ENCODE measurements around the gene TCF3.

The TCF3 gene

DNA sequence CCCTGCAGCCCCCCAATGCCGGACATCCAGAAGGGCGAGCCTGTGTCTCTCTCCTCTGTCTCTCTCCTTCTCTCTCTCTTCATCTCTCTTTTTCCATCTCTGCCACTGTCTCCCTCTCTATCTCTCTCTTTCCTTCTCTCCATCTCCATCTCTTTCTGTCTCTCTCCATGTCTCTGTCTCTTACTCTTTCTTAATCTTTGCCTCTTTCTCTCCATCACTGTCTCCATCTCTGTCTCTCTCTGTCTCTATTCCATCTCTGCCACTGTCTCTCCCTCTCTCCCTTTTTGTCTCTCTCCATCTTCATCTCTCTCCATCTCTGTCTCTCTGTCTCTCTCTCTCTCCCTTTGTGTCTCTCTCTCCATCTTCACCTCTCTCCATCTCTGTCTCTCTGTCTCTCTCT, 25.7 kb upstream of the TCF3 start:
- no peak for DNase-seq (ENCODE audit: low read depth)
- TF ChIP-seq, protein P1, sequence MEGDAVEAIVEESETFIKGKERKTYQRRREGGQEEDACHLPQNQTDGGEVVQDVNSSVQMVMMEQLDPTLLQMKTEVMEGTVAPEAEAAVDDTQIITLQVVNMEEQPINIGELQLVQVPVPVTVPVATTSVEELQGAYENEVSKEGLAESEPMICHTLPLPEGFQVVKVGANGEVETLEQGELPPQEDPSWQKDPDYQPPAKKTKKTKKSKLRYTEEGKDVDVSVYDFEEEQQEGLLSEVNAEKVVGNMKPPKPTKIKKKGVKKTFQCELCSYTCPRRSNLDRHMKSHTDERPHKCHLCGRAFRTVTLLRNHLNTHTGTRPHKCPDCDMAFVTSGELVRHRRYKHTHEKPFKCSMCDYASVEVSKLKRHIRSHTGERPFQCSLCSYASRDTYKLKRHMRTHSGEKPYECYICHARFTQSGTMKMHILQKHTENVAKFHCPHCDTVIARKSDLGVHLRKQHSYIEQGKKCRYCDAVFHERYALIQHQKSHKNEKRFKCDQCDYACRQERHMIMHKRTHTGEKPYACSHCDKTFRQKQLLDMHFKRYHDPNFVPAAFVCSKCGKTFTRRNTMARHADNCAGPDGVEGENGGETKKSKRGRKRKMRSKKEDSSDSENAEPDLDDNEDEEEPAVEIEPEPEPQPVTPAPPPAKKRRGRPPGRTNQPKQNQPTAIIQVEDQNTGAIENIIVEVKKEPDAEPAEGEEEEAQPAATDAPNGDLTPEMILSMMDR (IDR thresholded peaks at IDR 0.05; ENCODE audit: low read depth, low read length, missing control alignments): no peak
- no peak overlapping the region for H3K4me3 ChIP-seq (ENCODE audit: low read depth, low read length)

DNA sequence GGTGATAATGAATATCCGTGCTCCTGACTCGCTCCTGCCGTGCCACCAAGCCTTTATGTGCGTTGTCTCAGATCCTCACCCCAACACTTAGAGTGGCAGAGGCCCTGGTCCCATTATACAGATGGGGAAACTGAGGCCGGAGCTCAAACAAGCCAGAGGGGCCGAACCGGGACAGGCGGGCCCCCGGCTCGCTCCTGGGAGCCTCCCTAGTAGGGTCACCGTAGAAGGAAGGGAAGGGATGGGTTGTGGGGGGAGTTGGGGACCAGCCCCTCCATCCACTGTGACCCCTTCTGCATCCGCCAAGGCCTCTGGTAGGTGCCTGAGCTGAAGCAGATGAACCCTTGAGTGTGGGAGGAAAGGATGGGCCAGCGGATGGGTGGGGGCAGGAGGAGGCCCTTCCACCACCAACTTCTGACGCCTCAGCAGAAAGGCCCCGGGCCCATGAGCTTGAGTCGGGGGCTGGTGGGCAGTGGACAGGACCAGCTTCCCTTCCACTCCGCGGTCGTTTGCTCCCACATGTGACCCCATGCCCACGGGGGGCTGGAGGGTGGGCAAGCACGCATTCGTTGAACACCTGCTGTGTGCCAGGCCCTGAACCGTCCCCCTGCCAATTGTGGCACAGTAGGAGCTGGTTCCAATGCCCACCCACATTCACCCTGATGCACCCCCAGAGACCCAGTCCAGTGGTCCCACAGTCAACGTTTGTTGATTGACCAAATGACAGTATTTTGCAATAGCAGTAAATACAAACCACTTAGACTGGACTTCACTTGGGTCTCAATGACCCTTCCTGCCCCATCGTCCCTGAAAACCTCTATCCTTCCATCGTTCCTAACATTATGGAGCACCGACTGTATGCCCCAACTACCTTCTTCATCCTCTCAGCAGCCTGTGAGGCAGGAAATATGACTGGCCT, 24.2 kb upstream of the TCF3 start:
- DNase-seq (ENCODE audit: low read depth): no peak
- TF ChIP-seq, protein P1 (IDR thresholded peaks at IDR 0.05; ENCODE audit: low read depth, low read length, missing control alignments): no peak
- no peak overlapping the region for H3K4me3 ChIP-seq (ENCODE audit: low read depth, low read length)

DNA sequence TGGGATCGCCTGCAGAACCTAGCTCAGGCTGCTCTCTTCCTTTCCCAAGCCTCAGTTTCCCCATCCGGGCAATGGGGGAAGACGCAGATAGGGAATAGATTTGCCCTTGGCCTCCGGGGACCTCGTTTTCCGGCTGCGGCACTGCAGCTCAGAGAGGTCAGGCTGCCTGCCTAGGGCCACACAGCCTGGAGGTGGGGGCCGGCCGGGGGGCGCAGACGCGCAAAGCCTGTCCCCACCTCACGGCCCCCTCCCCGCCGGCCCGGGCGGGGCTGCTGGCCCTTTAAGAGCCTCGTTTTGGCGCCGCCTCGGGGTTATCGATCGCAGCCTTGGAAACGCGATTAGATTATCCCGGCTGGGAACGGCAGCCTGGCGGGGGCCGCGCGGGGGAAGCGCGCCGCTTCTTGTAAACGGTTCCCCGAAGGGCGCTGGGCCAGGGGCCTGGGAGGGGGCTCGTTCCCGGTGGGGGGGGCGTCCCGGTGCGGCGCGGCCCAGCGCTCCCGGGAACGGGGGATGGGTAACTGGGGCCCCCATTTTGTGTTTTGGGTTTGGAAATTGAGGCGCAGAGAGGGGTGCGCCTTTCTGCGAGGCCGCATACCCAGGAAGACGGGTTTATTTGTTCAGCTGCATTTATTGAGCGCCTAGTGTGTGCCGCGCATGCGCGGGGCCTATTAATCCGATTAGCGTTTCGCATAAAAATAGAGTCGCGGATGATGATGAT, 23.4 kb upstream of the TCF3 start:
- DNase-seq (ENCODE audit: low read depth): no peak
- H3K4me3 ChIP-seq (ENCODE audit: low read depth, low read length): no peak overlapping the region

DNA sequence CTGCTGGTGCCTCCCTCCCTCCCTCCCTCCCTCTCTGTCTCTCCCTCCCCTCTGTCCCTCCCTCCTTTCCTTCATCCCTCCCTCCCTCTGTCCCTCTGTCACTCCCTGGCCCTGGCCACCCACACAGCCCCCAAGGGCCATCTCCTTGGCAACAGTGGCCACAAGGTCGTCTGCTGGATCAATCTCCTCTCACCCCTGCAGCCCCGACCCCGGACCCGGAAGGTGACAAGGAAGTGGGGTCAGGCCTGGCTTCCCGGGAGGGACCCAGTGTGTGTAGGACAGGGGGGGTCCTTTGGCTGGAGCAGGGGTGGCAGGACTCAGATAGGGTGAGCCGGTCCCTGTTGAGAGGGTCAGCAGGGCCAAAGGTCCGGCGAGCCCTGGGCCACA, 21.9 kb upstream of the TCF3 start:
- no peak for DNase-seq (ENCODE audit: low read depth)
- TF ChIP-seq, protein P1 (IDR thresholded peaks at IDR 0.05; ENCODE audit: low read depth, low read length, missing control alignments): no peak
- no peak overlapping the region for H3K4me3 ChIP-seq (ENCODE audit: low read depth, low read length)

More for the DNA sequence above, 23.4 kb upstream of the TCF3 start:
- TF ChIP-seq, protein P1 (IDR thresholded peaks at IDR 0.05; ENCODE audit: low read depth, low read length, missing control alignments): no peak

DNA sequence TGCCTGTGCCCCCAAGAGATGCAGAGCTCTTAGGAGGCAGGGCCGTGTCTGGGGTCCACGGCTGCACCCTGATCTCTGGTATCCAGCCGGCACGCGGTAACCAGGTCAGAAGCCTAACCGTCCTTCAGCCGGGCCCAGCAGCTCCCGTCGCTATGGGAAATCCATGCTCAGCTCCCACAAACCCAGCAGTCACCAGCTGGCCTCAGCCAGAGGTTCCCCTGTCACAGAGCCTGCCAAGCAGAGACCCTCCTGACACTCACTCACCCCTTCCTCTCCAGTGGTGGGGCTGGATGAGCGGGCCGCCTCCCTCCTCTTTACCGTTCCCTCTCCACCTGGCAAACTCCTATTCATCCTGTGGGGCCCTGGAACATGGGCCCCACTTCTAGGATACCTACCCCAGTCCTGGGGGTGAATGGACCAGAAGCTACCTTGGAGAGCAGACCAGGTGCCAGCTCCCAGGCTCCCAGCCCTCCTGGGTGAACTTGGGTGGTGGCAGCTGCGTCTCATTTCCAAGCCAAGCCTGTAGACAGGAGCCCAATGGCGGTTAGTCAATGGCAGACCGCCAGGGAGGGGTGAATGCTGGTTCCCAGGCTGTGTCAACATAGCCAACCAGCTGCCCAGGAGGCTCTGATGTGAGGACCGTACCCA, 21.4 kb upstream of the TCF3 start:
- TF ChIP-seq, protein P1 (IDR thresholded peaks at IDR 0.05; ENCODE audit: low read depth, low read length, missing control alignments): no peak
- no peak for DNase-seq (ENCODE audit: low read depth)
- no peak overlapping the region for H3K4me3 ChIP-seq (ENCODE audit: low read depth, low read length)

DNA sequence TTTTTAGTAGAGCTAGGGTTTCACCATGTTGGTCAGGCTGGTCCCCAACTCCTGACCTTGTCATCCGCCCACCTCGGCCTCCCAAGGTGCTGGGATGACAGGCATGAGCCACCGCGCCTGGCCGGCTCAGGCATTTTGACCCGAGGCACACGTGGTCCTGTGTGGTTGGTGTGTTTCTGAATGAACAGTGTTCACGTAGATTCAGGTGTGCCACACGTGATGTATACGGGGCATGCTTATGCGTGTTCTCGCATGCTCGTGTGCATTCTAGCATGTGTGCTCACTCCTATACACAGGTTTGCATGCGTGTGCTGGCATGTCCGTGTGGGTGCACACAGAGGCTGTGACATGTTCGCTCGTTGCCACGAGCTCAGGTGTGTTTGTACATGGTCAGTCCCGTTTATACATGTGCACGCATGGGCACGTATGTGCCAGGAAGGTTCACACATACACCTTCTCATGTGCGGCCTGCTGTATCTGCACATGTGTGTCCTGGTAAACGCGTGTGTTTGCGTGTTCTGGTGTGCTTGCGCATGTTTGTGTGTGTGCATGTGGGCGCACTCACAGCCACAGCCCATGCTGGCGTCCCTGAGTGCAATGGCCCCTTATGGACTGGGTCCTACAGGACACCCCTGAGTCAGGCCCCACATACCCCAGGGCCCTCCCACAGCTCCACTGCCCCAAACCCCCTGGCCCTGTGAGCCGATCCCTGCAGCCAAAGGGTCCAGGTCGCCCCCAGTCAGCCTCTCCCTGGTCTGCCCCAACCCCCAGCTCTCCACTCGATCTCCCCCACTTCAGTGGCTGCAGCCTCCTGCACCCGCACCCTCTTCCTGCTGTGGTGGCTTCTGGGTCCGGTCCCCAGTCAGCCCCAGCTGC, 20.6 kb upstream of the TCF3 start:
- TF ChIP-seq, protein P1 (IDR thresholded peaks at IDR 0.05; ENCODE audit: low read depth, low read length, missing control alignments): no peak
- no peak overlapping the region for H3K4me3 ChIP-seq (ENCODE audit: low read depth, low read length)
- no peak for DNase-seq (ENCODE audit: low read depth)

Measured in GM12864 (cell line).